Measurements from ENCODE around the gene COL26A1. TPM values are rescaled to one million over a fixed set of nuclear protein-coding genes. Genes with fewer than 3 reads are reported as not detected.

The COL26A1 gene
- total RNA-seq, 1 donor from 2014 or later: 128 TPM

GRCh38 chr7:101567230-101567629 lies 204.6 kb downstream of the COL26A1 start:
- peaks cover 2% of the 10 kb centered on the region for H3K4me1 Mint-ChIP-seq (ENCODE audit: unreplicated experiment)
- H3K27me3 Mint-ChIP-seq (ENCODE audit: unreplicated experiment): peaks cover 37% of the 10 kb centered on the region
- H3K27ac Mint-ChIP-seq (ENCODE audit: unreplicated experiment): no peak overlapping the region
- peaks cover 20% of the 10 kb centered on the region for H3K9me3 Mint-ChIP-seq (ENCODE audit: unreplicated experiment)
- TF ChIP-seq, protein P1, sequence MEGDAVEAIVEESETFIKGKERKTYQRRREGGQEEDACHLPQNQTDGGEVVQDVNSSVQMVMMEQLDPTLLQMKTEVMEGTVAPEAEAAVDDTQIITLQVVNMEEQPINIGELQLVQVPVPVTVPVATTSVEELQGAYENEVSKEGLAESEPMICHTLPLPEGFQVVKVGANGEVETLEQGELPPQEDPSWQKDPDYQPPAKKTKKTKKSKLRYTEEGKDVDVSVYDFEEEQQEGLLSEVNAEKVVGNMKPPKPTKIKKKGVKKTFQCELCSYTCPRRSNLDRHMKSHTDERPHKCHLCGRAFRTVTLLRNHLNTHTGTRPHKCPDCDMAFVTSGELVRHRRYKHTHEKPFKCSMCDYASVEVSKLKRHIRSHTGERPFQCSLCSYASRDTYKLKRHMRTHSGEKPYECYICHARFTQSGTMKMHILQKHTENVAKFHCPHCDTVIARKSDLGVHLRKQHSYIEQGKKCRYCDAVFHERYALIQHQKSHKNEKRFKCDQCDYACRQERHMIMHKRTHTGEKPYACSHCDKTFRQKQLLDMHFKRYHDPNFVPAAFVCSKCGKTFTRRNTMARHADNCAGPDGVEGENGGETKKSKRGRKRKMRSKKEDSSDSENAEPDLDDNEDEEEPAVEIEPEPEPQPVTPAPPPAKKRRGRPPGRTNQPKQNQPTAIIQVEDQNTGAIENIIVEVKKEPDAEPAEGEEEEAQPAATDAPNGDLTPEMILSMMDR (IDR thresholded peaks at IDR 0.05): no peak
- H3K4me3 Mint-ChIP-seq (ENCODE audit: unreplicated experiment): no peak overlapping the region
- DNase-seq (ENCODE audit: extremely low spot score, unreplicated experiment): no peak
- H3K36me3 Mint-ChIP-seq (ENCODE audit: unreplicated experiment): peaks cover 3% of the 10 kb centered on the region

- H3K9me3 Mint-ChIP-seq (ENCODE audit: unreplicated experiment): peaks cover 28% of the 10 kb centered on the region
- no peak overlapping the region for H3K4me3 Mint-ChIP-seq (ENCODE audit: unreplicated experiment)
- DNase-seq (ENCODE audit: extremely low spot score, unreplicated experiment): no peak
- H3K4me1 Mint-ChIP-seq (ENCODE audit: unreplicated experiment): no peaks in the 10 kb centered on the region
- no peak overlapping the region for H3K27ac Mint-ChIP-seq (ENCODE audit: unreplicated experiment)
- H3K27me3 Mint-ChIP-seq (ENCODE audit: unreplicated experiment): peaks cover 44% of the 10 kb centered on the region
- H3K36me3 Mint-ChIP-seq (ENCODE audit: unreplicated experiment): peaks cover 3% of the 10 kb centered on the region
- TF ChIP-seq, protein P1 (IDR thresholded peaks at IDR 0.05): no peak
Measured at GRCh38 chr7:101572156-101572555, 209.5 kb downstream of the COL26A1 start.

DNA sequence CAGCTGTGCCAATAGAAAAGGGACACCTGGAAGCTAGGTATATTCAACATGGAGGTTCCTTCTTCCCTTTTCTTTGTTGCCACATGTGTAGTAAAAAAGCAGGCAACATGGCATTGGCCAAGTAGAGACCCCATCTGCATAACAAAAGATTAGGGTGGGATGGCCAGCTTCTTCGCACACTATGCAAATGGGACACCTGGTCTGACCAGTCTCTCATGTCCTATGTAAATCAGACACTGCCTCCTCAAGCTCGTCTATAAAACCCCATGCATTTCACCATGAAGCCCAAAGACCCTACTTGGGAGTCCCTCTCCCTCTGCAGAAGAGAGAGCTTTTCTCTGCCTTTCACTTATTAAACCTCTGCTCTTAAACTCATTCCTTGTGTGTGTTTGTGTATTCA lies 212.5 kb downstream of the COL26A1 start:
- Mint-ChIP-seq H3K36me3 (ENCODE audit: unreplicated experiment) (no peaks in the 10 kb centered on the region), H3K9me3 (ENCODE audit: unreplicated experiment) (peaks cover 18% of the 10 kb centered on the region), H3K4me3 (ENCODE audit: unreplicated experiment) (no peak overlapping the region), H3K27me3 (ENCODE audit: unreplicated experiment) (peaks cover 31% of the 10 kb centered on the region), H3K4me1 (ENCODE audit: unreplicated experiment) (peaks cover 1% of the 10 kb centered on the region), H3K27ac (ENCODE audit: unreplicated experiment) (no peak overlapping the region)
- DNase-seq (ENCODE audit: extremely low spot score, unreplicated experiment): no peak
- TF ChIP-seq, protein P1 (IDR thresholded peaks at IDR 0.05): no peak

DNA sequence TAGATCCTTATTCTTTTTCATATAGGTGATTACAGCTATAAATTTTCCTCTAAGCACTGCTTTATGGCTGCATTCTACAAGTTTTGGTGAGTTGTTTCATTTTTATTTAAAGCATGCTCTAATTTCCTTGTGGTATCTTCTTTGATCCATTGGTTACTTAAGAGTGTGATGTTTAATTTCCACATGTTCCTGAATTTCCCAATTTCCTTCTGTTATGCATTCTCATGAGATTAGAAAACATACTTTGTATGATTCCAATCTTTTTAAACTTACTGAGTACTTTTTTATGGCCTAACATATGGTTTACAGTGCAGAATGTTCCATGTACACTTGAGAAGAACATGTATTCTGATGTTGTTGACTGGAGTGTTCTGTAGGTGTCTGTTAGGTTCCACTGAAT lies 213.0 kb downstream of the COL26A1 start:
- Mint-ChIP-seq H3K4me3 (ENCODE audit: unreplicated experiment) (no peak overlapping the region), H3K36me3 (ENCODE audit: unreplicated experiment) (no peaks in the 10 kb centered on the region), H3K9me3 (ENCODE audit: unreplicated experiment) (peaks cover 16% of the 10 kb centered on the region), H3K27me3 (ENCODE audit: unreplicated experiment) (peaks cover 29% of the 10 kb centered on the region), H3K27ac (ENCODE audit: unreplicated experiment) (no peak overlapping the region), H3K4me1 (ENCODE audit: unreplicated experiment) (peaks cover 1% of the 10 kb centered on the region)
- DNase-seq (ENCODE audit: extremely low spot score, unreplicated experiment): no peak
- TF ChIP-seq, protein P1 (IDR thresholded peaks at IDR 0.05): no peak

GRCh38 chr7:101576998-101577397 lies 214.3 kb downstream of the COL26A1 start:
- Mint-ChIP-seq H3K36me3 (ENCODE audit: unreplicated experiment) (no peaks in the 10 kb centered on the region), H3K4me1 (ENCODE audit: unreplicated experiment) (peaks cover 1% of the 10 kb centered on the region), H3K4me3 (ENCODE audit: unreplicated experiment) (no peak overlapping the region), H3K9me3 (ENCODE audit: unreplicated experiment) (peaks cover 8% of the 10 kb centered on the region), H3K27ac (ENCODE audit: unreplicated experiment) (no peak overlapping the region), H3K27me3 (ENCODE audit: unreplicated experiment) (peaks cover 18% of the 10 kb centered on the region)
- TF ChIP-seq, protein P1 (IDR thresholded peaks at IDR 0.05): no peak
- no peak for DNase-seq (ENCODE audit: extremely low spot score, unreplicated experiment)

Data from osteocyte (in vitro differentiated cells).